PC-3 (cell line): ENCODE data around the gene PAX5. TPM values are rescaled to one million over a fixed set of nuclear protein-coding genes. Genes with fewer than 3 reads are reported as not detected.

ENCODE experiments used
- ATAC-seq: fragments of 200-7000 bp; cut with Tn5 transposase; 2 replicates; pipeline ENCODE4 v1.9.1; 2020; ENCODE audit warnings: mild to moderate bottlenecking, moderate library complexity
- BruUV-seq: library from RNA; stranded (reverse); fragments of 400-500 nt; replicated peaks from 2 replicates; lab custom pipeline; 2021; lab: Mats Ljungman, UMichigan
- CTCF ChIA-PET: fragments of 300-600 bp; sonication (Branson Sonifier 250); formaldehyde crosslinking; loops from one replicate; lab custom pipeline; 2022; ENCODE audit warnings: antibody characterized with exemption; lab: Charles Lee
- POLR2A ChIA-PET: fragments of 300-600 bp; sonication (Branson Sonifier 250); formaldehyde crosslinking; loops from one replicate; lab custom pipeline; 2022; ENCODE audit warnings: antibody characterized with exemption; ENCODE audit not compliant: unreplicated experiment; lab: Charles Lee
- DNase-seq: peaks from one replicate; pipeline ENCODE4 v3.0.0-alpha.2; 2015
- H2AFZ ChIP-seq: fragments of 300-600 bp; sonication (generic); 2 replicates; pipeline ENCODE4 v1.6.0; 2016; ENCODE audit warnings: antibody characterized with exemption, low read length
- H3F3A ChIP-seq: fragments of 300-600 bp; sonication (generic); one replicate; pipeline ENCODE4 v1.6.0; 2017; ENCODE audit warnings: antibody characterized with exemption, low read length, control low read depth, mild to moderate bottlenecking; ENCODE audit not compliant: unreplicated experiment
- H3K27ac ChIP-seq: fragments of 300-600 bp; sonication (generic); 2 replicates; pipeline ENCODE4 v1.5.1; 2016; ENCODE audit warnings: mild to moderate bottlenecking, low read length
- H3K27me3 ChIP-seq: fragments of 300-600 bp; sonication (generic); 2 replicates; pipeline ENCODE4 v1.6.1; 2016; ENCODE audit warnings: low read length, mixed read lengths
- H3K36me3 ChIP-seq: fragments of 300-600 bp; sonication (generic); 2 replicates; pipeline ENCODE4 v1.6.1; 2016; ENCODE audit warnings: low read depth, mixed run types, low read length, mixed read lengths
- H3K4me1 ChIP-seq: fragments of 300-600 bp; sonication (generic); 2 replicates; pipeline ENCODE4 v1.5.1; 2016; ENCODE audit warnings: low read length; ENCODE audit not compliant: insufficient read depth
- H3K4me2 ChIP-seq: fragments of 300-600 bp; sonication (generic); 2 replicates; pipeline ENCODE4 v1.6.0; 2016; ENCODE audit warnings: low read length
- H3K4me3 ChIP-seq: fragments of 300-600 bp; sonication (generic); 2 replicates; pipeline ENCODE4 v1.5.1; 2016; ENCODE audit warnings: mild to moderate bottlenecking, low read length, mixed read lengths
- H3K79me2 ChIP-seq: fragments of 300-600 bp; sonication (generic); 2 replicates; pipeline ENCODE4 v1.6.1; 2017; ENCODE audit warnings: low read length, mixed read lengths
- H3K9ac ChIP-seq: fragments of 300-600 bp; sonication (generic); 2 replicates; pipeline ENCODE4 v1.6.0; 2016; ENCODE audit warnings: mild to moderate bottlenecking, low read length
- H3K9me2 ChIP-seq: fragments of 300-600 bp; sonication (generic); replicated peaks from 2 replicates; pipeline ENCODE4 v1.6.1; 2016; ENCODE audit warnings: mixed run types, low read length, mixed read lengths
- H3K9me3 ChIP-seq: fragments of 300-600 bp; sonication (generic); 2 replicates; pipeline ENCODE4 v1.6.1; 2016; ENCODE audit warnings: low read length, mixed read lengths
- H4K20me1 ChIP-seq: fragments of 300-600 bp; sonication (generic); 2 replicates; pipeline ENCODE4 v1.6.1; 2016; ENCODE audit warnings: low read length, mixed read lengths
- CTCF ChIP-seq: fragments of 300-600 bp; sonication (generic); conservative IDR thresholded peaks from 2 replicates; pipeline ENCODE4 v1.5.1; 2017; ENCODE audit warnings: antibody characterized with exemption, low read depth, mild to moderate bottlenecking, low read length
- EZH2 ChIP-seq: fragments of 300-600 bp; sonication (generic); IDR thresholded peaks from one replicate; pipeline ENCODE4 v1.6.1; 2017; ENCODE audit warnings: antibody characterized with exemption, mild to moderate bottlenecking, low read length; ENCODE audit not compliant: unreplicated experiment
- EZH2phosphoT487 ChIP-seq: fragments of 300-600 bp; sonication (generic); IDR thresholded peaks from 2 replicates; pipeline ENCODE4 v1.6.1; 2018; ENCODE audit warnings: mild to moderate bottlenecking, antibody characterized with exemption, low read length, borderline replicate concordance
- intact Hi-C: fragments of 100-400 bp; cut with micrococcal nuclease; formaldehyde crosslinking; loops from 2 replicates; pipeline ENCODE4 v1.9.0; 2023
- total RNA-seq: library from RNA; depleted of rRNA; stranded (reverse); fragments of >200 nt; gene quantifications from 2 replicates; pipeline ENCODE4 v1.2.3, GENCODE V29; 2014

PAX5 gene
- total RNA-seq, 1 experiment from 2014 or later, result not detected

GRCh38 chr9:36891341-36891811 lies 142.7 kb downstream of the PAX5 start:
- no TSS peak for BruUV-seq
- ChIA-PET CTCF (no interaction called here), POLR2A (interaction anchor here (0.7 kb wide), 1 partner anchor 105 kb away, joined by 5 read pairs; no protein-coding TSS in a partner anchor)
- Histone ChIP-seq H3K9me3 (no peaks in the 10 kb centered on the region), H2AFZ (no peak overlapping the region), H3K36me3 (no peaks in the 10 kb centered on the region), H3K79me2 (no peaks in the 10 kb centered on the region), H3K4me3 (no peak overlapping the region), H3K27me3 (no peaks in the 10 kb centered on the region; the same call in 1 of the 2 replicates), H4K20me1 (no peaks in the 10 kb centered on the region), H3K4me2 (no peak overlapping the region), H3K4me1 (no peaks in the 10 kb centered on the region), H3K9ac (no peak overlapping the region), H3K27ac (no peak overlapping the region), H3F3A (no peaks in the 10 kb centered on the region), H3K9me2 (no peaks in the 10 kb centered on the region)
- no peak for ATAC-seq
- TF ChIP-seq EZH2 (no peak), CTCF (no peak), EZH2phosphoT487 (no peak)
- no peak for DNase-seq
- intact Hi-C loops, result no loop called here

- H3K4me2 ChIP-seq, result no peak overlapping the region
- CTCF ChIA-PET, result no interaction called here
- TF ChIP-seq CTCF, result no peak
- no peak for TF ChIP-seq EZH2
- TF ChIP-seq EZH2phosphoT487, result no peak
Measured at GRCh38 chr9:36889844-36890243, 144.2 kb downstream of the PAX5 start.

GRCh38 chr9:36888551-36888950 lies 145.5 kb downstream of the PAX5 start:
- H3K4me3 ChIP-seq, result no peak overlapping the region
- ATAC-seq (no peak), DNase-seq (no peak)
- POLR2A ChIA-PET, result no interaction called here
- no peaks in the 10 kb centered on the region for H3K79me2 ChIP-seq
- H3K9me3 ChIP-seq, result no peaks in the 10 kb centered on the region
- H3K9ac ChIP-seq, result no peak overlapping the region
- BruUV-seq, result no TSS peak
- no peaks in the 10 kb centered on the region for H3K9me2 ChIP-seq
- intact Hi-C loops, result no loop called here
- no peaks in the 10 kb centered on the region for H3F3A ChIP-seq
- H3K27ac ChIP-seq, result no peak overlapping the region
- no peak overlapping the region for H3K4me2 ChIP-seq
- H4K20me1 ChIP-seq, result no peaks in the 10 kb centered on the region
- no peaks in the 10 kb centered on the region for H3K4me1 ChIP-seq
- CTCF ChIA-PET, result no interaction called here
- no peaks in the 10 kb centered on the region for H3K36me3 ChIP-seq
- H3K27me3 ChIP-seq, result peaks cover 12% of the 10 kb centered on the region; the same call in 1 of the 2 replicates
- TF ChIP-seq EZH2, result no peak
- TF ChIP-seq EZH2phosphoT487, result no peak
- no peak for TF ChIP-seq CTCF
- no peak overlapping the region for H2AFZ ChIP-seq

More at GRCh38 chr9:36889844-36890243, 144.2 kb downstream of the PAX5 start:
- POLR2A ChIA-PET, result no interaction called here
- no peaks in the 10 kb centered on the region for H3K79me2 ChIP-seq
- no peaks in the 10 kb centered on the region for H3K9me2 ChIP-seq
- DNase-seq (no peak), ATAC-seq (no peak)
- intact Hi-C loops, result no loop called here
- no peaks in the 10 kb centered on the region for H3F3A ChIP-seq
- H3K27me3 ChIP-seq, result peaks cover 4% of the 10 kb centered on the region; the same call in 1 of the 2 replicates
- no peak overlapping the region for H3K4me3 ChIP-seq
- no peak overlapping the region for H3K27ac ChIP-seq
- H4K20me1 ChIP-seq, result no peaks in the 10 kb centered on the region
- H3K9me3 ChIP-seq, result no peaks in the 10 kb centered on the region
- BruUV-seq, result no TSS peak
- no peak overlapping the region for H3K9ac ChIP-seq
- H2AFZ ChIP-seq, result no peak overlapping the region
- H3K36me3 ChIP-seq, result no peaks in the 10 kb centered on the region
- H3K4me1 ChIP-seq, result no peaks in the 10 kb centered on the region
